A549 (cell line): ENCODE measurements around the gene INSC.

Source experiments
- BHLHE40 ChIP-seq: IDR thresholded peaks from 2 replicates; pipeline ENCODE4 v1.6.1; 2012; ENCODE audit warnings: low read depth, low read length, inconsistent platforms
- CHD2 ChIP-seq: fragments of 150-350 bp; IDR thresholded peaks from 2 replicates; pipeline ENCODE4 v1.6.1; 2014; ENCODE audit warnings: low read length; ENCODE audit not compliant: partially characterized antibody
- CTCF ChIP-seq: fragments of >200 bp; sonication (Bioruptor Twin); formaldehyde crosslinking; IDR thresholded peaks from 3 replicates; pipeline ENCODE4 v1.5.1; 2016
- HDAC2 ChIP-seq: fragments of 200-600 bp; sonication (generic); IDR thresholded peaks from 2 replicates; pipeline ENCODE4 v1.6.1; 2016
- JUN ChIP-seq, 2 experiments: fragments of >200 bp; sonication (Bioruptor Twin); formaldehyde crosslinking; IDR thresholded peaks; 2 replicates in 1 of 2; 3 replicates in 1 of 2; pipeline ENCODE4 v1.6.1; 2016 to 2017
- MAX ChIP-seq: IDR thresholded peaks from 2 replicates; pipeline ENCODE4 v1.6.1; 2012
- MAZ ChIP-seq: fragments of 150-350 bp; IDR thresholded peaks from 2 replicates; pipeline ENCODE4 v1.6.1; 2014; ENCODE audit warnings: antibody characterized with exemption, low read depth, low read length, borderline replicate concordance
- MYC ChIP-seq: IDR thresholded peaks from 2 replicates; pipeline ENCODE4 v1.6.1; 2012; ENCODE audit warnings: mild to moderate bottlenecking, inconsistent platforms, low read length, improper control_type of control experiment, borderline replicate concordance
- POLR2AphosphoS2 ChIP-seq: conservative IDR thresholded peaks from 2 replicates; pipeline ENCODE4 v1.6.1; 2012; ENCODE audit warnings: low read length, improper control_type of control experiment, inconsistent platforms
- REST ChIP-seq: fragments of 200-600 bp; sonication (generic); IDR thresholded peaks from 2 replicates; pipeline ENCODE4 v1.6.1; 2016; ENCODE audit warnings: antibody characterized with exemption, mild to moderate bottlenecking, moderate library complexity
- SREBF2 ChIP-seq: fragments of 450-650 bp; IDR thresholded peaks from 2 replicates; pipeline ENCODE4 v1.6.1; 2014; ENCODE audit warnings: mild to moderate bottlenecking, moderate library complexity
- TF ChIP-seq, protein P1 (sequence below): fragments of 450-650 bp; IDR thresholded peaks from 2 replicates; pipeline ENCODE4 v1.6.1; 2014; ENCODE audit warnings: antibody characterized with exemption

DNA sequence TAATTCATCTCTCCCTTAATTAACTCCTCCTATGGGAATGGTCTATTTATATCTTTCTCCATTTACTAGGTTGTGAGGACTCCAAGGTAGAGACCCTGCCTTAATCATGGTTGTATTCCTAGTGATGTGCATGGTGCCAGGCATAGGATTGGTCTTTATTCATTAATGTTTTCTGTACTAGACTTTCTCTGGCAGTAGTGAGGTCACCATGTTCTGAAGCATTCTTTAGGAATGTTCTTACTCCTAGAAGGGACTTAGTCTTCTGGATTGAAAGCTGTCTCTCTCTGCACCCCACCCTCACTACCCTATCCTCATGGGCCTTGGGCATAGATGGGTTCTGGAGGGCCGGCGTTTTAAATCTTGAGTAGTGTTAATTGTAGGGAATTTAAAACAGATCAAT, 10.6 kb upstream of the INSC start:
- TF ChIP-seq BHLHE40, result no peak
- no peak for TF ChIP-seq CTCF
- TF ChIP-seq MYC, result no peak
- TF ChIP-seq, protein P1, sequence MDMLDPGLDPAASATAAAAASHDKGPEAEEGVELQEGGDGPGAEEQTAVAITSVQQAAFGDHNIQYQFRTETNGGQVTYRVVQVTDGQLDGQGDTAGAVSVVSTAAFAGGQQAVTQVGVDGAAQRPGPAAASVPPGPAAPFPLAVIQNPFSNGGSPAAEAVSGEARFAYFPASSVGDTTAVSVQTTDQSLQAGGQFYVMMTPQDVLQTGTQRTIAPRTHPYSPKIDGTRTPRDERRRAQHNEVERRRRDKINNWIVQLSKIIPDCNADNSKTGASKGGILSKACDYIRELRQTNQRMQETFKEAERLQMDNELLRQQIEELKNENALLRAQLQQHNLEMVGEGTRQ, result no peak
- TF ChIP-seq POLR2AphosphoS2, result no peak
- no peak for TF ChIP-seq MAX
- no peak for TF ChIP-seq HDAC2
- no peak for TF ChIP-seq CHD2
- TF ChIP-seq SREBF2, result no peak
- TF ChIP-seq JUN (IDR thresholded peaks at IDR 0.05), result no peak
- no peak for TF ChIP-seq MAZ
- no peak for TF ChIP-seq REST
